SIG-M5 treated with dmso at 0.1 percent for 504 hours (cell line): ENCODE measurements around the gene NXPH4.

Experiments
- DNase-seq: peaks from one replicate; lab custom pipeline; 2025; ENCODE audit not compliant: unreplicated experiment; lab: John Stamatoyannopoulos, UW

Gene NXPH4

DNA sequence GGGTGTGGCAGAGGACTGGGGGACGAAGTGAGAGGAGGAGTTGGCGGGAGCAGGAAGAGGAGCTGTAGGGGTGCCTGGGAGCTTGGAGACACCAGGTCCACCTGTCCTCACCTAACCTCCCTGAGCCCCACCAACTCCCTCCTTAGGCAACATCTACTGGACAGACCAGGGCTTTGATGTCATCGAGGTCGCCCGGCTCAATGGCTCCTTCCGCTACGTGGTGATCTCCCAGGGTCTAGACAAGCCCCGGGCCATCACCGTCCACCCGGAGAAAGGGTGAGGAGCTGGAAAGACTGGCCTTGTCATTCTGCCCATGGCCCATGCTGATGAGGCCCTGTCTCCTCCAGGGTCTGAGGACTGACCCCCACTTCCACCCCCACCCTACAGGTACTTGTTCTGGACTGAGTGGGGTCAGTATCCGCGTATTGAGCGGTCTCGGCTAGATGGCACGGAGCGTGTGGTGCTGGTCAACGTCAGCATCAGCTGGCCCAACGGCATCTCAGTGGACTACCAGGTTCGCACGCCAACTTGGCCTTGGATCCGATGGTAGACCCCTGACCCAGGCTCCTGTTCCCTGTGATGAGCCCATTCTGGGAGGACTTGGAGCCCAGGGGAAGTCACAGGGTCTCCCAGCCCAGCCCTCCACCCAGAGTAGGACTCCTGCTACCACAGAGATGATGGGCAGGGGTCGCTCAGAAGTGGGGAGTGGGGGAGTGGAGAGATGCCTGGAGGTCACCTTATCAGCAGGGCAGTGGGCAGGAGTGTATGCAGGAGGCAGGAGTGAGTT is 32.5 kb upstream of the NXPH4 start:
- no peak for DNase-seq

DNA sequence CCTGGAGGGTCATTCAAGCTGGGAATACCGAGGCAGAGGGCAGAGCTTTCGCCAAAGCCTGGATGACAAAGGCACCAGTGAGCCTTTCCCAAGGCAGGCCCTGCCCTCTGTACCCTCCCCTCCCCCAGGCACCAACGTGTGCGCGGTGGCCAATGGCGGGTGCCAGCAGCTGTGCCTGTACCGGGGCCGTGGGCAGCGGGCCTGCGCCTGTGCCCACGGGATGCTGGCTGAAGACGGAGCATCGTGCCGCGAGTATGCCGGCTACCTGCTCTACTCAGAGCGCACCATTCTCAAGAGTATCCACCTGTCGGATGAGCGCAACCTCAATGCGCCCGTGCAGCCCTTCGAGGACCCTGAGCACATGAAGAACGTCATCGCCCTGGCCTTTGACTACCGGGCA is 31.2 kb upstream of the NXPH4 start:
- DNase-seq, result no peak

DNA sequence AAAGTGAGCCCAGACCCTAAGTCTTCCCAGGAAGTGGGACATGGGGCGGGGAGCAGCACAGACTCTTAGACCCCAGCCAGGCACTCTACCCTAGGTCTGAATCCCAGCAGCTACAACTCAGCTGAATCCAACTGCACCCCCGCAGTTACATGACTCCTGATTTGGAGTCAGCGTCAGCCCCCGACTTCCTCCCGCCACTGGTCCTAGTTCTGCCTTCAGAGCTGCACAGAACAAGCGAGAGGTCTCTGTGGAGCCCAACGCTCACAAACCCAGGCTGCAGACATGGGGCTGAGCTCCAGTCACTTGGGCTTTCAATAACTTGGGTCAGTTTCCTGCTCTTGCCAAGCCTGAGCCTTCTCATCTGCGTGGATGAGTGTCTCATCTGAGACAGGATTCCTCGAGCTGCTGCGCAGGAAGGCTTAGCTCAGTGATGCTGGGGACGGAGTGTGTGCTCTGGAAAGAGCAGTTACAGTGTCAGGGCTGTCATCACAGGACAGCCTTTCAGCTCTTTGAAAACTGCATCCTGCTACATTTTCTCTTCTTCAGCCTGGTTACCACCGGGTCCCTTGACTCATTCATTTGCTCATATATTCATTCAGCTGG is 30.6 kb upstream of the NXPH4 start:
- DNase-seq, result no peak

DNA sequence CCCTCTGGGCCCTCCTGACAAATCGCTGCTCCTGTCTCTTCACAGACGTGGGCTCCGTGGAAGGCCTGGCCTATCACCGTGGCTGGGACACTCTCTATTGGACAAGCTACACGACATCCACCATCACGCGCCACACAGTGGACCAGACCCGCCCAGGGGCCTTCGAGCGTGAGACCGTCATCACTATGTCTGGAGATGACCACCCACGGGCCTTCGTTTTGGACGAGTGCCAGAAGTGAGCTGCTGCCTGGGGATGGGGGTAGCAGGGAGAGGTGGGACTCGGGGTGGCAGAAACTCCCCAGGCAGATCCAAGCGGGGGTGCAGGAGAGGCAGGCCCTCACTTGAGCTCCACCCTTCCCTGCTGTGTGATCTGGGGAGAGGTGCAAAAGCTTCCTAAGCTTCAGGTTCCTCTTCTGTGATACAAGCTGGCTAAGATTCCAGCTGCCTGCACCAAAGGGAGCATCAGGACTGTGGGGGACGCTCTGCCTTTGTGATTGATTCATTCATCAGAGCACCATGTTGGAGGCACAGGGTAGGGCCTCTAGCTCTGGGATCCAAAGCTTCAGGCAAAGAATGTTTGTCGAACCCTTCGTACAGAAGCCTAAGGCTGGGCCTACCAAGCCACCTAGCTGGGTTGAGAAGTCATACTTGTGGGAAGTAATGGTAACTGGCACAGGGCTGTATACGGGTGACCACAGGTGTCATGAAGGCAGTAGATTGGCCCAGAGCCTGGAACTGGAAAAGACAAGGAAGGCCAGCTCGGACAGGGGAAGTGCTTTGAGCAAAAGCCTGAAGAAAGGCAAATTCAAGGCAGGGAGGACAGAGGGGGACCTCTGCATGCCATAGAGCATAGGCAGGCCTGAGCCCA is 29.1 kb upstream of the NXPH4 start:
- no peak for DNase-seq

DNA sequence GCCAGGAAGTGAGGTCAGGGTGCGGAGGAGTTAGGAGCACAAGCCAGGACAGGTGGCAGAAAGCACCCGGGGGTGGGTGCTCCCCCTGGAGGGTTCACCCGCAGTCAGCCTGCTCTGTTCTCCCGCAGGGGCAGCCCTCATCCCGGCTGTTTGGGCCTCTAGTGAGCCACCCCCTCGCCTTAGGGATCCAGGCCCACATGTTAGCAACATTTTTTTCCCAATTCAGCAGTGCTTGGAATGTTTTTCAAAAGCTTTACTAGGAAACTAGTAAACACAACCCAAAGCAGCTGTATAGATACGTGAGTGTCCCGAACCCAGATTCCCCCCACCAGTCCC is 28.5 kb upstream of the NXPH4 start:
- no peak for DNase-seq

DNA sequence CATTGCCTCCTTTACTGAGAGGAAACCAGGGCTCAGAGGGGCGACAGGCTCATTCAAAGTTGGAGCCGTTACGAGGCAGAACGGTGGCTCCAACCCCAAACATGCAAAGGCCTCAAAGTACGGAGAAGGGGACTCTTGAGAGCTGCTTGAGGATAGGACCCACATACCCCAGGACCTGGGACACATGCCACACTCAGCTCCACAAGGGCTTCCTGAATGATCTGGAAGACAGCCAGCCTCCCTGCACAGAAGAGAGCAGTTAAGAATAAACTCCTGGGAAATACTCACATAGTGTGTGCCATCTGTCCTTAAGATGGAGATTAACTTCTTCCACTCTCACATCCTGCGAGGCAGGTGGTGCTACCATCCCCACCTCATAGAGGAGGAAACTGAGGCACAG is 26.6 kb upstream of the NXPH4 start:
- DNase-seq, result no peak

DNA sequence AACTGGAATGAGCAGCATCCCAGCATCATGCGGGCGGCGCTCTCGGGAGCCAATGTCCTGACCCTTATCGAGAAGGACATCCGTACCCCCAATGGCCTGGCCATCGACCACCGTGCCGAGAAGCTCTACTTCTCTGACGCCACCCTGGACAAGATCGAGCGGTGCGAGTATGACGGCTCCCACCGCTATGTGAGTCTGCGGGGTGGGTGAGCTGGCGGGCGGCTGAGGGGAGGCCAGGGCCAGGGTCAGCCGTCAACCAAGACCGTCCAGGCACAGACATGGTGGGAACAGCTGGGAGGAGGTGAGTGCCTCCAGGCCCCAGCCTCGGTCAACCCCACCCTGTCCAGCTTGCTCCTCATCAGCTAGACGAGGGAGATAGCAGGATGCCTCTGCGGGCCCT is 25.8 kb upstream of the NXPH4 start:
- no peak for DNase-seq

DNA sequence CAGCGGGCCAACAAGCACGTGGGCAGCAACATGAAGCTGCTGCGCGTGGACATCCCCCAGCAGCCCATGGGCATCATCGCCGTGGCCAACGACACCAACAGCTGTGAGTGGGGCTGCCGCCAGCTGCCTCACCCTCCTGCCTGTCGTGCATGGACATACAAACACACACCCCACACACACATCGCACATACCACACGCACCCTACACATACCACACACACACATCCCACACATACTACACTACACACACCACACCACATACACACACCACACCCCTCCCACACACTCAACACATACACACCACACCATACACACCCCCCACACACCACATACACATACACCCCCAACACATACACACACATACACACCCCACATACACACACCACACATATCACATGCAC is 25.2 kb upstream of the NXPH4 start:
- no peak for DNase-seq

DNA sequence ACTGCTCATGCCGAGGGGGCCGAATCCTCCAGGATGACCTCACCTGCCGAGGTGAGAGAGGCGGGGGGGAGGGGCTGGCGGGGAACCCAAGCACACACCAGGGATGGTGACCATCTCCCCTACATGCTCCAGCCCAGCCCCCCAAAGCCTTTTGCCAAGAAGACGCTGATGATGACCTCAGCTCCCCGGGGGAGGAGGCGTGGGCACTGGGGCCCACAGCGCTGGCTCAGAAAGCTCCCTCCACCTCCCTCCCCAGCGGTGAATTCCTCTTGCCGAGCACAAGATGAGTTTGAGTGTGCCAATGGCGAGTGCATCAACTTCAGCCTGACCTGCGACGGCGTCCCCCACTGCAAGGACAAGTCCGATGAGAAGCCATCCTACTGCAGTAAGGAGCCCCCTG is 23.7 kb upstream of the NXPH4 start:
- no peak for DNase-seq

DNA sequence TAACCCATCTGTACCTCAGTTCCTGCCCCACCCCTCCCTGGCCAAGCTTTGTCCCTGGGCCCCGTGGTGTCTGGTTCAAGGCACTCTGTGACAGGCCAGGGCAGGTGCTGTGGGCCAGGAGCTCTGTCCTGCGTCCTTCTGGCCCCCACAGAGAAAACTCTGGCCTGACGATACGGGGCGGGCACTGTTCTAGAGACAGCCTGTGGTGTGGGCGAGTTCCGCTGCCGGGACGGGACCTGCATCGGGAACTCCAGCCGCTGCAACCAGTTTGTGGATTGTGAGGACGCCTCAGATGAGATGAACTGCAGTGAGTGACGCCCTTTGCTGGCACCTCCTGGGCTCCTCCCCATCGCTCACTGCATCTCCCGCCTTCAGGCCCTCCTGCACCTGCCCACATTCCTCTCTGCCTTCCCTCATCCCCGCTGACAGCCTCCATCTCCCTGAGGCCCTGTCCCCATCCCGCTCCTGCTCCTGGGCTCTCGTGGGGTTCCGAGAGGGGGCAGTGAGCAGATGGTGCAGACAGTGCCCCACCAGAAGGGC is 22.8 kb upstream of the NXPH4 start:
- no peak for DNase-seq

DNA sequence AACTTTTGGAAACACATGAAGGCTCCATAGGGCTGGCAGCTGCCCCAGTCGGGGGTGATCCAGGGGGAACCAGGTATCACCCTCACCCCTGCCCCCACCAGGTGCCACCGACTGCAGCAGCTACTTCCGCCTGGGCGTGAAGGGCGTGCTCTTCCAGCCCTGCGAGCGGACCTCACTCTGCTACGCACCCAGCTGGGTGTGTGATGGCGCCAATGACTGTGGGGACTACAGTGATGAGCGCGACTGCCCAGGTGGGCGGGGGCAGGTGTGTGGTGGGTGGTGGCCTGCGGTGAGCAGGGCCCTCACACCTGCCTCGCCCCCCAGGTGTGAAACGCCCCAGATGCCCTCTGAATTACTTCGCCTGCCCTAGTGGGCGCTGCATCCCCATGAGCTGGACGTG is 22.3 kb upstream of the NXPH4 start:
- DNase-seq, result no peak

DNA sequence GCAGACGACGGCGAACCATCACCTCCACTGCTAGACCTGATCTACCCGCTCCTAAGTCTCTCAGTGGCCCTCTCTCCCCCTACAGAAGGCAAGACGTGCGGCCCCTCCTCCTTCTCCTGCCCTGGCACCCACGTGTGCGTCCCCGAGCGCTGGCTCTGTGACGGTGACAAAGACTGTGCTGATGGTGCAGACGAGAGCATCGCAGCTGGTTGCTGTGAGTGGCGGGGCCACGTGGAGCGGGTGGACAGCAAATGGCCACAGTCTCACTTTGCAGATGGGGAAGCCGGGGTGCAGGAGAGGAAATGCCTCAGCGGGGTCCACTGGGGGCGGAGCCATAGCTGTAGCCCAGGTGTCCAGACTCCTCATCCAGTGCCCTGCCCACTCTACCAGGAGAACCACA is 21.4 kb upstream of the NXPH4 start:
- no peak for DNase-seq

DNA sequence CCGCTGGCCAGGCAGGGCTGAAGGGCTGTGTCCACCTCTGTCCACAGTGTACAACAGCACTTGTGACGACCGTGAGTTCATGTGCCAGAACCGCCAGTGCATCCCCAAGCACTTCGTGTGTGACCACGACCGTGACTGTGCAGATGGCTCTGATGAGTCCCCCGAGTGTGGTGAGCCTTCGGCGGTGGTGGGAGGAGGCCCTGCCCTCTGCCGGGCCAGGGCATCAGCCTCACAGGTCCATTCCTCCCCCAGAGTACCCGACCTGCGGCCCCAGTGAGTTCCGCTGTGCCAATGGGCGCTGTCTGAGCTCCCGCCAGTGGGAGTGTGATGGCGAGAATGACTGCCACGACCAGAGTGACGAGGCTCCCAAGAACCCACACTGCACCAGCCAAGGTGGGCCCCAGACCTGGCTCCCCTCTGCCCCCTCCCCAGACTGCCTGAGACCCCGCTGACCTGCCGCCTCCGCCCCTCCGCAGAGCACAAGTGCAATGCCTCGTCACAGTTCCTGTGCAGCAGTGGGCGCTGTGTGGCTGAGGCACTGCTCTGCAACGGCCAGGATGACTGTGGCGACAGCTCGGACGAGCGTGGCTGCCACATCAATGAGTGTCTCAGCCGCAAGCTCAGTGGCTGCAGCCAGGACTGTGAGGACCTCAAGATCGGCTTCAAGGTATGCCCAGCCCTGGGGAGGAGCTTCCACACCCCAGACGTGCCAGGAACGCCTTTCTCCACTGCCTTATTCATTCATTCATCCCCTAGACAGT is 20.8 kb upstream of the NXPH4 start:
- DNase-seq, result no peak

DNA sequence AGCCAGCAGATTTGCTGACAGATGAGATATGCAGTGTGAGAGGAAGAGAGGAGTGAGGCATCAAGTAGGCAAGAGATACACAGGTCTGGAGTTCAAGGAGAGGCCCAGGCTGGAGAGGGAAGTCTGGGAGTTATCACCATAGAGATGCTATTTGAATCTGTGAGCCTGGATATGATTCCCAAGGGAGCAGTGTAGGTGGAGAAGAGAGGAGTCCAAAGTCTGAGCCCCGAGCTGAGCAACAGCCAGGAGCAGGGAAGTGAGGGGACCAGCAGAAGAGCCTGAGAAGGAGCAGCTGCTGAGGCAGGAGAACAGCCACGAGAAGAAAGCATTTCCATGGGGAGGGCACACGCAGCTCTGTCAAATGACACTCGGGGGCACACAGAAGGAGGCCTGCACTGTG is 20.2 kb upstream of the NXPH4 start:
- no peak for DNase-seq

DNA sequence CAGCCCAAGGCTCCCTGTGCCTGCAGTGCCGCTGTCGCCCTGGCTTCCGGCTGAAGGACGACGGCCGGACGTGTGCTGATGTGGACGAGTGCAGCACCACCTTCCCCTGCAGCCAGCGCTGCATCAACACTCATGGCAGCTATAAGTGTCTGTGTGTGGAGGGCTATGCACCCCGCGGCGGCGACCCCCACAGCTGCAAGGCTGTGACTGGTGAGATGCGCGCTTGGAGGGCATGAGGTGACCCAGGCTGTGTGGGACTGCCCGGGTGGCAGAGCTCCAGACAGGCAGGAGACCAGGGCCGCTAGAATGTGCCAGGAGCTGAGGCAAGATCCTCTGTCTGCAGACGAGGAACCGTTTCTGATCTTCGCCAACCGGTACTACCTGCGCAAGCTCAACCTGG is 19.6 kb upstream of the NXPH4 start:
- no peak for DNase-seq

DNA sequence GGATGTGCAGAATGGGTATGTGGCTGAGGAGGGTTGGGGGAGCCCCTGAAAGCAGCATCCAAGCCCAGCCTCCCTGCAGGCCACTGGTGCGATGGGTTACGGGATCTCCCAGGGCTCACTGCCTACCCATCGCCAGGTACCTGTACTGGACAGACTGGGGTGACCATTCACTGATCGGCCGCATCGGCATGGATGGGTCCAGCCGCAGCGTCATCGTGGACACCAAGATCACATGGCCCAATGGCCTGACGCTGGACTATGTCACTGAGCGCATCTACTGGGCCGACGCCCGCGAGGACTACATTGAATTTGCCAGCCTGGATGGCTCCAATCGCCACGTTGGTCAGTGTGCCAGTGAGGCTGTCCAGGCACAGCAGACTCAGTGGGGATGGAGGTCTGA is 18.3 kb upstream of the NXPH4 start:
- no peak for DNase-seq

DNA sequence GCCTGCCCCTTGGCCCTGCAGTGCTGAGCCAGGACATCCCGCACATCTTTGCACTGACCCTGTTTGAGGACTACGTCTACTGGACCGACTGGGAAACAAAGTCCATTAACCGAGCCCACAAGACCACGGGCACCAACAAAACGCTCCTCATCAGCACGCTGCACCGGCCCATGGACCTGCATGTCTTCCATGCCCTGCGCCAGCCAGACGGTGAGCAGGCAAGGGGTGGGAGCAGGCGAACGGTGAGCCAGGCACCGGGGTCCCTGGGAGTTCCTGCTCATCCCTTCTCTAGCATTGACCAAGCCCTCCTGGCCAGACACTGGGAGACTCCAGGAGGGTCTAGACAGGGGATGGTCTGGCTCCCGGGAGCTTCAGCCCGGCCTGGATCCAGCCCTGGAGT is 17.4 kb upstream of the NXPH4 start:
- DNase-seq, result no peak

DNA sequence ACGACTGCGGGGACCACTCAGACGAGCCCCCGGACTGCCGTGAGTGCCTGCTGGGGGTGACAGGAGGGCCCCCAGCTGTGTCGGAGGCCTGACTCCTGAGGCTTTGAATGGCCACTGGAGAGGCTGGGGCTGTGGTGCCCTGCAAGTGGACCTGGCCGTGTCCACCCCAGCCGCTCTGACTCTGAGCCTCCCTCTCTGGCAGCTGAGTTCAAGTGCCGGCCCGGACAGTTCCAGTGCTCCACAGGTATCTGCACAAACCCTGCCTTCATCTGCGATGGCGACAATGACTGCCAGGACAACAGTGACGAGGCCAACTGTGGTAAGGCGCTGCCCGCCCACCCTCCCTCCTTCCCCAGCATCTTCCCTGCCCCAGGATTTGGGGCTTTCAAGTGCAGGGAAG is 16.1 kb upstream of the NXPH4 start:
- DNase-seq, result no peak

DNA sequence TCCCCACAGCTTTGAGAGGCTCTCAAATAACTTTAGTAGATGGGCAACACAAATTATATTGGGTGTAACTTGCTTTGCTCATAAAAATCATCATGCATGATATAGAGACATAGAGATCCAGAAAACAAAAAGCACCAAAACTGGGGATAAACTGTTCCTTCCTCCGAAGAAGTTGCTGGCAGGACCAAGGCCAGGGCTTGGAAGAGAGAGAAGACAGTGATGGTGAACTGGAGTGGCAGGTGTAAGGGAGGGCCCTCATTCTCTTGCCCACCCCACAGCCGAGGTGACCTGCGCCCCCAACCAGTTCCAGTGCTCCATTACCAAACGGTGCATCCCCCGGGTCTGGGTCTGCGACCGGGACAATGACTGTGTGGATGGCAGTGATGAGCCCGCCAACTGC is 15.4 kb upstream of the NXPH4 start:
- no peak for DNase-seq

DNA sequence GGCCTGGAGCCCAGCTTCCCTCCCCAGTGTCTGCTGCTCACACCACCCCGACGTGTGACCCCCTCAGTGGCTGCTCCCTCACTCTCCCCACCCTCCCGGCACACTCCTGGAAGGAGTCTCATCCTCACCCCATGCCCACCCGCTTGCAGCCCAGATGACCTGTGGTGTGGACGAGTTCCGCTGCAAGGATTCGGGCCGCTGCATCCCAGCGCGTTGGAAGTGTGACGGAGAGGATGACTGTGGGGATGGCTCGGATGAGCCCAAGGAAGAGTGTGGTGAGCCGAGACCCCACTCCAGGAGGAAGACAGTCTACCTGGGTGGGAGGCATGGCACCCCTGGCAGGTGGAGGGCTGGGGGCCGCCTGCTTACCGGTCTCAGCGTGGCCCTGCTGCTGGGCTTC is 15.0 kb upstream of the NXPH4 start:
- no peak for DNase-seq

DNA sequence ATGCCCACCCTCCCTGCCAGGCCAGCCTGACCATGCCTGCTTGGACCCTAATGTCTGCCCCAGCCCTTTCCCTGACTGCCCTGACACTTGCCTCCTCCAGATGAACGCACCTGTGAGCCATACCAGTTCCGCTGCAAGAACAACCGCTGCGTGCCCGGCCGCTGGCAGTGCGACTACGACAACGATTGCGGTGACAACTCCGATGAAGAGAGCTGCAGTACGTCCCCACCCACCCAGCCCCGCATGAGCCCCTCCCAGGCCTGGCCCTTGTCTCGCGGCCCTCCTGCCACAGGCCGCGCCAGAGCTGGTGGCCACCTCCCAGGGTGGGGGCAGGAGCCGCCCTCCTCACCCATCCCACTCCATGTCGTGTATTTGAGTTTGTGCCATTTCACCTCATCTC is 14.3 kb upstream of the NXPH4 start:
- no peak for DNase-seq
